SK-N-SH treated with all-trans-retinoic acid at 6 μM for 48 hours (cell line): Measurements from ENCODE around the gene CD300LB.

Experiments
- ATAC-seq: fragments of 200-7000 bp; cut with Tn5 transposase; 3 replicates; pipeline ENCODE4 v1.9.1; 2020; ENCODE audit warnings: mild to moderate bottlenecking, moderate library complexity
- ARNTL ChIP-seq: fragments of 450-650 bp; formaldehyde crosslinking; IDR thresholded peaks from 2 replicates; pipeline ENCODE4 v1.5.0; 2020; ENCODE audit warnings: low read depth, mild to moderate bottlenecking, moderate library complexity, borderline replicate concordance
- BACH2 ChIP-seq: fragments of 250-450 bp; sonication (Bioruptor Pico); IDR thresholded peaks from 2 replicates; pipeline ENCODE4 v1.9.0; 2021; ENCODE audit warnings: mild to moderate bottlenecking, borderline replicate concordance
- CSDC2 ChIP-seq: fragments of 250-450 bp; sonication (Bioruptor Pico); IDR thresholded peaks from 2 replicates; pipeline ENCODE4 v1.5.0; 2020; ENCODE audit warnings: mild to moderate bottlenecking, moderate library complexity
- ESRRG ChIP-seq: fragments of 250-450 bp; sonication (Bioruptor Pico); IDR thresholded peaks from 2 replicates; pipeline ENCODE4 v1.6.1; 2021; ENCODE audit warnings: mild to moderate bottlenecking
- GLIS3 ChIP-seq: fragments of 250-450 bp; sonication (Bioruptor Pico); IDR thresholded peaks from 2 replicates; pipeline ENCODE4 v1.5.0; 2020; ENCODE audit warnings: mild to moderate bottlenecking, moderate library complexity
- OSR1 ChIP-seq: fragments of 250-450 bp; sonication (Bioruptor Pico); IDR thresholded peaks from 2 replicates; pipeline ENCODE4 v1.8.0; 2022; ENCODE audit warnings: moderate library complexity, mild to moderate bottlenecking, inconsistent platforms
- POU6F1 ChIP-seq: fragments of 250-450 bp; sonication (Bioruptor Pico); IDR thresholded peaks from 2 replicates; pipeline ENCODE4 v1.8.0; 2021; ENCODE audit warnings: low read depth, mild to moderate bottlenecking, moderate library complexity, borderline replicate concordance
- PPARA ChIP-seq: fragments of 250-450 bp; sonication (Bioruptor Pico); IDR thresholded peaks from 2 replicates; pipeline ENCODE4 v1.5.0; 2020; ENCODE audit warnings: mild to moderate bottlenecking, borderline replicate concordance
- SNAI2 ChIP-seq: fragments of 250-450 bp; sonication (Bioruptor Pico); IDR thresholded peaks from 2 replicates; pipeline ENCODE4 v1.5.0; 2020; ENCODE audit warnings: mild to moderate bottlenecking, moderate library complexity
- TCF4 ChIP-seq: fragments of 250-450 bp; sonication (Bioruptor Pico); IDR thresholded peaks from 2 replicates; pipeline ENCODE4 v1.8.0; 2021; ENCODE audit warnings: mild to moderate bottlenecking, moderate library complexity, borderline replicate concordance
- TOX ChIP-seq: fragments of 250-450 bp; sonication (Bioruptor Pico); IDR thresholded peaks from 2 replicates; pipeline ENCODE4 v1.8.0; 2021; ENCODE audit warnings: mild to moderate bottlenecking, moderate library complexity, borderline replicate concordance
- ZC3H10 ChIP-seq: fragments of 250-450 bp; sonication (Bioruptor Pico); IDR thresholded peaks from 2 replicates; pipeline ENCODE4 v1.5.1; 2021; ENCODE audit warnings: mild to moderate bottlenecking, moderate library complexity
- ZFP3 ChIP-seq: fragments of 250-450 bp; sonication (Bioruptor Pico); IDR thresholded peaks from 2 replicates; pipeline ENCODE4 v1.5.0; 2020; ENCODE audit warnings: mild to moderate bottlenecking, moderate library complexity
- ZFP30 ChIP-seq: fragments of 450-650 bp; formaldehyde crosslinking; IDR thresholded peaks from 2 replicates; pipeline ENCODE4 v1.5.0; 2022; ENCODE audit warnings: mild to moderate bottlenecking, moderate library complexity
- ZNF565 ChIP-seq: fragments of 450-650 bp; formaldehyde crosslinking; conservative IDR thresholded peaks from 2 replicates; pipeline ENCODE4 v1.5.0; 2020; ENCODE audit warnings: low read depth, mild to moderate bottlenecking, moderate library complexity
- ZNF70 ChIP-seq: fragments of 450-650 bp; formaldehyde crosslinking; IDR thresholded peaks from 2 replicates; pipeline ENCODE4 v1.5.0; 2020; ENCODE audit warnings: mild to moderate bottlenecking, moderate library complexity
- ZNF8 ChIP-seq: fragments of 450-650 bp; formaldehyde crosslinking; IDR thresholded peaks from 2 replicates; pipeline ENCODE4 v1.5.0; 2020; ENCODE audit warnings: mild to moderate bottlenecking, moderate library complexity
- TF ChIP-seq, protein P1 (sequence below): fragments of 250-450 bp; sonication (Bioruptor Pico); IDR thresholded peaks from 2 replicates; pipeline ENCODE4 v1.5.0; 2020; ENCODE audit warnings: mild to moderate bottlenecking, moderate library complexity
- TF ChIP-seq, protein P2 (sequence below): fragments of 250-450 bp; sonication (Bioruptor Pico); IDR thresholded peaks from 2 replicates; pipeline ENCODE4 v1.5.1; 2021; ENCODE audit warnings: mild to moderate bottlenecking, moderate library complexity
- TF ChIP-seq, protein P3 (sequence below): fragments of 250-450 bp; sonication (Bioruptor Pico); IDR thresholded peaks from 2 replicates; pipeline ENCODE4 v1.8.0; 2020; ENCODE audit warnings: mild to moderate bottlenecking, moderate library complexity, borderline replicate concordance

CD300LB gene

GRCh38 chr17:74477411-74477810 is 53.9 kb downstream of the CD300LB start:
- ATAC-seq, result no peak
- TF ChIP-seq, protein P1, sequence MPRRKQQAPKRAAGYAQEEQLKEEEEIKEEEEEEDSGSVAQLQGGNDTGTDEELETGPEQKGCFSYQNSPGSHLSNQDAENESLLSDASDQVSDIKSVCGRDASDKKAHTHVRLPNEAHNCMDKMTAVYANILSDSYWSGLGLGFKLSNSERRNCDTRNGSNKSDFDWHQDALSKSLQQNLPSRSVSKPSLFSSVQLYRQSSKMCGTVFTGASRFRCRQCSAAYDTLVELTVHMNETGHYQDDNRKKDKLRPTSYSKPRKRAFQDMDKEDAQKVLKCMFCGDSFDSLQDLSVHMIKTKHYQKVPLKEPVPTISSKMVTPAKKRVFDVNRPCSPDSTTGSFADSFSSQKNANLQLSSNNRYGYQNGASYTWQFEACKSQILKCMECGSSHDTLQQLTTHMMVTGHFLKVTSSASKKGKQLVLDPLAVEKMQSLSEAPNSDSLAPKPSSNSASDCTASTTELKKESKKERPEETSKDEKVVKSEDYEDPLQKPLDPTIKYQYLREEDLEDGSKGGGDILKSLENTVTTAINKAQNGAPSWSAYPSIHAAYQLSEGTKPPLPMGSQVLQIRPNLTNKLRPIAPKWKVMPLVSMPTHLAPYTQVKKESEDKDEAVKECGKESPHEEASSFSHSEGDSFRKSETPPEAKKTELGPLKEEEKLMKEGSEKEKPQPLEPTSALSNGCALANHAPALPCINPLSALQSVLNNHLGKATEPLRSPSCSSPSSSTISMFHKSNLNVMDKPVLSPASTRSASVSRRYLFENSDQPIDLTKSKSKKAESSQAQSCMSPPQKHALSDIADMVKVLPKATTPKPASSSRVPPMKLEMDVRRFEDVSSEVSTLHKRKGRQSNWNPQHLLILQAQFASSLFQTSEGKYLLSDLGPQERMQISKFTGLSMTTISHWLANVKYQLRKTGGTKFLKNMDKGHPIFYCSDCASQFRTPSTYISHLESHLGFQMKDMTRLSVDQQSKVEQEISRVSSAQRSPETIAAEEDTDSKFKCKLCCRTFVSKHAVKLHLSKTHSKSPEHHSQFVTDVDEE (CRISPR knock-in tag), result no peak
- TF ChIP-seq TCF4 (CRISPR knock-in tag) (no peak), CSDC2 (no peak), BACH2 (no peak)

DNA sequence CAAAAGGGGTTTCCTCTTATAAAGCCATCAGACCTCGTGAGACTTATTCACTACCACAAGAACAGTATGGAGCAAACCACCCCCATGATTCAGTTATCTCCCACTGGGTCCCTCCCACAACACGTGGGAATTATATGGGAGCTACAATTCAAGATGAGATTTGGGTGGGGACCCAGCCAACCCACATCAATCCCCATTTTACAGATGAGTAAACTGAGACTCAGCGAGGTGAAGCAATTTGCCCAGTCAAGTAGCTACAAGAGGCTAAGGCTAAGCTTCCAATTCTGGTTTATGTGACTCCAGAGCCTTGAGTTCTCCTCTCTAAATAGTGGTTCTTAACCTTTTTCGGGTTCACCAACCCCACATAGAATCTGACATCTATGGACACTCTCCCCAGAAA is 56.1 kb downstream of the CD300LB start:
- no peak for ATAC-seq
- TF ChIP-seq TOX (no peak), SNAI2 (CRISPR knock-in tag) (no peak), ZC3H10 (CRISPR knock-in tag) (no peak), ESRRG (CRISPR knock-in tag) (no peak), ZNF70 (no peak), TCF4 (CRISPR knock-in tag) (no peak), OSR1 (CRISPR knock-in tag) (no peak), ZFP30 (no peak), GLIS3 (CRISPR knock-in tag) (no peak), ARNTL (CRISPR knock-in tag) (no peak), PPARA (CRISPR knock-in tag) (no peak), BACH2 (no peak)
- TF ChIP-seq, protein P2, sequence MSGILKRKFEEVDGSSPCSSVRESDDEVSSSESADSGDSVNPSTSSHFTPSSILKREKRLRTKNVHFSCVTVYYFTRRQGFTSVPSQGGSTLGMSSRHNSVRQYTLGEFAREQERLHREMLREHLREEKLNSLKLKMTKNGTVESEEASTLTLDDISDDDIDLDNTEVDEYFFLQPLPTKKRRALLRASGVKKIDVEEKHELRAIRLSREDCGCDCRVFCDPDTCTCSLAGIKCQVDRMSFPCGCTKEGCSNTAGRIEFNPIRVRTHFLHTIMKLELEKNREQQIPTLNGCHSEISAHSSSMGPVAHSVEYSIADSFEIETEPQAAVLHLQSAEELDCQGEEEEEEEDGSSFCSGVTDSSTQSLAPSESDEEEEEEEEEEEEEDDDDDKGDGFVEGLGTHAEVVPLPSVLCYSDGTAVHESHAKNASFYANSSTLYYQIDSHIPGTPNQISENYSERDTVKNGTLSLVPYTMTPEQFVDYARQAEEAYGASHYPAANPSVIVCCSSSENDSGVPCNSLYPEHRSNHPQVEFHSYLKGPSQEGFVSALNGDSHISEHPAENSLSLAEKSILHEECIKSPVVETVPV (CRISPR knock-in tag), result no peak
- TF ChIP-seq, protein P1 (CRISPR knock-in tag), result no peak
- TF ChIP-seq, all 23 proteins: peak for 0

GRCh38 chr17:74474043-74474792 is 57.1 kb downstream of the CD300LB start:
- no peak for ATAC-seq
- TF ChIP-seq TOX (no peak), ZNF8 (no peak), POU6F1 (no peak), ZNF565 (CRISPR knock-in tag) (no peak), ZFP30 (no peak), ZFP3 (no peak), GLIS3 (CRISPR knock-in tag) (no peak), CSDC2 (no peak), ARNTL (CRISPR knock-in tag) (no peak), TCF4 (CRISPR knock-in tag) (no peak)
- TF ChIP-seq, protein P1 (CRISPR knock-in tag), result no peak
- TF ChIP-seq, protein P2 (CRISPR knock-in tag), result no peak
- TF ChIP-seq, protein P3, sequence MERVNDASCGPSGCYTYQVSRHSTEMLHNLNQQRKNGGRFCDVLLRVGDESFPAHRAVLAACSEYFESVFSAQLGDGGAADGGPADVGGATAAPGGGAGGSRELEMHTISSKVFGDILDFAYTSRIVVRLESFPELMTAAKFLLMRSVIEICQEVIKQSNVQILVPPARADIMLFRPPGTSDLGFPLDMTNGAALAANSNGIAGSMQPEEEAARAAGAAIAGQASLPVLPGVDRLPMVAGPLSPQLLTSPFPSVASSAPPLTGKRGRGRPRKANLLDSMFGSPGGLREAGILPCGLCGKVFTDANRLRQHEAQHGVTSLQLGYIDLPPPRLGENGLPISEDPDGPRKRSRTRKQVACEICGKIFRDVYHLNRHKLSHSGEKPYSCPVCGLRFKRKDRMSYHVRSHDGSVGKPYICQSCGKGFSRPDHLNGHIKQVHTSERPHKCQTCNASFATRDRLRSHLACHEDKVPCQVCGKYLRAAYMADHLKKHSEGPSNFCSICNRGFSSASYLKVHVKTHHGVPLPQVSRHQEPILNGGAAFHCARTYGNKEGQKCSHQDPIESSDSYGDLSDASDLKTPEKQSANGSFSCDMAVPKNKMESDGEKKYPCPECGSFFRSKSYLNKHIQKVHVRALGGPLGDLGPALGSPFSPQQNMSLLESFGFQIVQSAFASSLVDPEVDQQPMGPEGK (CRISPR knock-in tag), result no peak
